Measurements from ENCODE around the gene GPN2. TPM values are rescaled to one million over a fixed set of nuclear protein-coding genes. Genes with fewer than 3 reads are reported as not detected.

Gene GPN2
- total RNA-seq, 4 donors from 2014 or later, result 8.9 to 10.0 (median 9.8) TPM

DNA sequence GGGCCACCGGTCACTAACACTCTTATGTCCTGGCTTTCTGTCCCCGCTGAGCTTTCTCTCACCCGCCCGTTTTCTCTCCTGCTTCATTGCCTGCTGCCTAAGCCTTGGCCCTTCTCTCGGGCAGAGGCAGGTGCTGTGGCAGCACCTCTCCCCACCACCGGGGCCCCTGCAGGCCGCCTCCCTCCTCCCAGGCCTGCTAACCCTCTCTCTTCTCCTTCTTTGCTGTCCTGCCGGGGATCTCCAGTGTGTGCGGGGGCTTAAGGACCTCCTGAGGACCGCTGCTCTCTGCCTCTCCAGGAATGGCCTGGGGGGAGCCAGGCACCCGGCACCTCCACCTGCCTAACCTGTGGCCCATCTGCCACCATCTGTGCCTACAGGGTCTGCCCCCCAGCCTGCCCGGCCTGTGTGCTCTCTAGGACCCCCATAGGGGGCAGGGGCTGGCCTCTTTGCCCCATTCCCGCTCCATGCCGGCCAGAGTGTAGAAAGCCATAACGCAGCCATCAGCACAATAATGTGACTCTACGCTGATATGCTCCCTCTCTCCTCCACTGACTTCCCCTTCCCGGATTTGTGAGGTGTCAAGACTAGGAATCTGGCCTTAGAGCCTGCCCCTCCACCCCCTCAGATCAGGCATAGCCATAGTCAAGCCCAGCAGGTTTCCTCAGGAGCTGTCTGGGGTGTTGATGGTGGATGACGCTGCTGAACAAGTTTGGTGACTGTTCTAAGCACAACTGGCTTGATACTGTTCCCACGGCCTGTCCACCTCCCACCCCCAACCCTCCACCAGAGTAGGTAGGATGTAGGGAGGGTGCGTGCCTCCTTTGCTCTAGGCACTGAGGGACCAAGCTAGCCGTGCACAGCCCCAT is 33.2 kb downstream of the GPN2 start:
- Histone ChIP-seq H3K4me3 (no peak overlapping the region), H3K27me3 (no peaks in the 10 kb centered on the region), H3K4me1 (no peaks in the 10 kb centered on the region), H3K27ac (no peak overlapping the region), H3K9me3 (no peaks in the 10 kb centered on the region), H3K36me3 (peaks cover 0 to 42% of the 10 kb centered on the region in 2 donors)
- ATAC-seq (no peak), DNase-seq (no peak)
- intact Hi-C loops (cut with DNase I; ENCODE audit: low total_unique reads) (no loop called here), in situ Hi-C loops (cut with MboI; ENCODE audit: low sequenced_read_pairs in 4 of 4) (no loop called here)
- no peak for TF ChIP-seq CTCF (IDR thresholded peaks at IDR 0.05 in 4 of 5, conservative IDR thresholded peaks at IDR 0.05 in 1 of 5)
- no peak for TF ChIP-seq POLR2A (IDR thresholded peaks at IDR 0.05)

DNA sequence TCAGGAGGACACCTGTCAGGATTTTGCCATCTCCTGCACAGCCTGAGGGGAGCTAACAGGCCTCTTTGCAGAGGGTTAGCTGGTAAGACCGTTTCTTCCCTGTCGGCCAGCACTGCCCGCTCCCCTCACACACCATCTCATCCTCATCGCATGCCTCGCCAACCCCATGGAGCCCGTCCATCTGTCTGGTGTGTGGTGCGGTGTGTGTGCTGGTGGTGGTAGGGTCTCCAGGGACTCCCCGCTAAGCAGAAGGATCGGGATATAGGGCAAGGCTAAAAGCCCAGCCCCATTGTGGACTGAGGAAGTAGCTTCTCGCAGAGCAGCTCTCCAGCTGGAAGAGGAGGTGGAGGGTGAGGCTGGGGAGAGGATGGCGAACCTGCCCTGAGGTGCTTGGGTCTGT is 33.9 kb downstream of the GPN2 start:
- Histone ChIP-seq H3K4me1 (no peaks in the 10 kb centered on the region), H3K36me3 (peaks cover 0 to 48% of the 10 kb centered on the region in 2 donors), H3K27ac (no peak overlapping the region), H3K9me3 (no peaks in the 10 kb centered on the region), H3K27me3 (no peaks in the 10 kb centered on the region), H3K4me3 (no peak overlapping the region)
- intact Hi-C loops (cut with DNase I; ENCODE audit: low total_unique reads) (no loop called here), in situ Hi-C loops (cut with MboI; ENCODE audit: low sequenced_read_pairs in 4 of 4) (no loop called here)
- no peak for TF ChIP-seq CTCF (IDR thresholded peaks at IDR 0.05 in 4 of 5, conservative IDR thresholded peaks at IDR 0.05 in 1 of 5)
- TF ChIP-seq POLR2A (IDR thresholded peaks at IDR 0.05), result no peak
- no peak for DNase-seq
- no peak for ATAC-seq

GRCh38 chr1:26855636-26856035 is 34.4 kb downstream of the GPN2 start:
- in situ Hi-C loops (cut with MboI; ENCODE audit: low sequenced_read_pairs in 4 of 4) (no loop called here), intact Hi-C loops (cut with DNase I; ENCODE audit: low total_unique reads) (no loop called here)
- Histone ChIP-seq H3K9me3 (no peaks in the 10 kb centered on the region), H3K4me1 (no peaks in the 10 kb centered on the region), H3K27me3 (no peaks in the 10 kb centered on the region), H3K4me3 (no peak overlapping the region), H3K27ac (no peak overlapping the region), H3K36me3 (peaks cover 0 to 54% of the 10 kb centered on the region in 2 donors)
- DNase-seq (no peak), ATAC-seq (no peak)
- TF ChIP-seq CTCF (IDR thresholded peaks at IDR 0.05 in 4 of 5, conservative IDR thresholded peaks at IDR 0.05 in 1 of 5), result no peak
- TF ChIP-seq POLR2A (IDR thresholded peaks at IDR 0.05), result no peak

GRCh38 chr1:26854906-26855305 is 35.2 kb downstream of the GPN2 start:
- no peak for TF ChIP-seq POLR2A (IDR thresholded peaks at IDR 0.05)
- no peak for TF ChIP-seq CTCF (IDR thresholded peaks at IDR 0.05 in 4 of 5, conservative IDR thresholded peaks at IDR 0.05 in 1 of 5)
- intact Hi-C loops (cut with DNase I; ENCODE audit: low total_unique reads), result no loop called here

More at GRCh38 chr1:26854906-26855305, 35.2 kb downstream of the GPN2 start:
- no peak overlapping the region for H3K27ac ChIP-seq
- no peak for DNase-seq
- ATAC-seq, result no peak
- in situ Hi-C loops (cut with MboI; ENCODE audit: low sequenced_read_pairs in 4 of 4), result no loop called here
- H3K9me3 ChIP-seq, result no peaks in the 10 kb centered on the region
- no peaks in the 10 kb centered on the region for H3K4me1 ChIP-seq
- H3K4me3 ChIP-seq, result no peak overlapping the region
- no peaks in the 10 kb centered on the region for H3K27me3 ChIP-seq
- peaks cover 0 to 61% of the 10 kb centered on the region in 2 donors for H3K36me3 ChIP-seq

Measured in gastrocnemius medialis (tissue), 4 donors.